ENCODE data around the gene TMEM163. TPM values are rescaled to one million over a fixed set of nuclear protein-coding genes. Genes with fewer than 3 reads are reported as not detected.

Gene TMEM163
- total RNA-seq, 1 donor from 2014 or later = 0.18 TPM

- H3K27ac Mint-ChIP-seq (ENCODE audit: unreplicated experiment) = no peak overlapping the region
These were observed 186.3 kb downstream of the TMEM163 start for GRCh38 chr2:134532537-134532936.

GRCh38 chr2:134527381-134527780 is 191.4 kb downstream of the TMEM163 start:
- Histone ChIP-seq H3K27ac (ENCODE audit: low read depth, low read length) (no peak overlapping the region), H3K9ac (ENCODE audit: low read length) (no peak overlapping the region), H3K4me2 (ENCODE audit: low read length) (no peak overlapping the region), H3K36me3 (ENCODE audit: insufficient read depth, low read length) (no peaks in the 10 kb centered on the region), H3K4me1 (ENCODE audit: insufficient read depth, low read length) (peaks cover 2% of the 10 kb centered on the region), H4K20me1 (ENCODE audit: insufficient read depth, low read length) (no peaks in the 10 kb centered on the region), H3K4me3 (ENCODE audit: insufficient read depth, low read depth, low read length) (no peak overlapping the region), H3K27me3 (ENCODE audit: insufficient read depth, low read length) (peaks cover 2% of the 10 kb centered on the region), H2AFZ (ENCODE audit: low read depth, low read length) (no peak overlapping the region), H3K79me2 (ENCODE audit: insufficient read depth, low read length) (no peaks in the 10 kb centered on the region), H3K9me3 (ENCODE audit: insufficient read depth, low read depth, low read length) (no peaks in the 10 kb centered on the region)
- H3K4me3 Mint-ChIP-seq (ENCODE audit: unreplicated experiment) = no peak overlapping the region
- H3K4me1 Mint-ChIP-seq (ENCODE audit: low read depth, unreplicated experiment) = peaks cover 10% of the 10 kb centered on the region
- TF ChIP-seq CTCF (IDR thresholded peaks at IDR 0.05; ENCODE audit: insufficient read depth, low read depth, low read length) = no peak
- TF ChIP-seq EZH2 (IDR thresholded peaks at IDR 0.05; ENCODE audit: insufficient read depth, low read length) = no peak
- no peak for FAIRE-seq
- H3K27ac Mint-ChIP-seq (ENCODE audit: unreplicated experiment) = no peak overlapping the region
- no peak for DNase-seq (ENCODE audit: low read depth)
- no peaks in the 10 kb centered on the region for H3K27me3 Mint-ChIP-seq (ENCODE audit: low read depth, unreplicated experiment)
- H3K9me3 Mint-ChIP-seq (ENCODE audit: unreplicated experiment) = no peaks in the 10 kb centered on the region
- H3K36me3 Mint-ChIP-seq (ENCODE audit: low read depth, unreplicated experiment) = no peaks in the 10 kb centered on the region

More at GRCh38 chr2:134532537-134532936, 186.3 kb downstream of the TMEM163 start:
- H3K9me3 ChIP-seq (ENCODE audit: insufficient read depth, low read depth, low read length) = no peaks in the 10 kb centered on the region
- H3K79me2 ChIP-seq (ENCODE audit: insufficient read depth, low read length) = no peaks in the 10 kb centered on the region
- FAIRE-seq = no peak
- no peaks in the 10 kb centered on the region for H4K20me1 ChIP-seq (ENCODE audit: insufficient read depth, low read length)
- TF ChIP-seq CTCF (IDR thresholded peaks at IDR 0.05; ENCODE audit: insufficient read depth, low read depth, low read length) (no peak), EZH2 (IDR thresholded peaks at IDR 0.05; ENCODE audit: insufficient read depth, low read length) (no peak)
- no peak overlapping the region for H2AFZ ChIP-seq (ENCODE audit: low read depth, low read length)
- no peak overlapping the region for H3K4me2 ChIP-seq (ENCODE audit: low read length)
- no peaks in the 10 kb centered on the region for H3K36me3 Mint-ChIP-seq (ENCODE audit: low read depth, unreplicated experiment)
- no peak overlapping the region for H3K9ac ChIP-seq (ENCODE audit: low read length)
- H3K27me3 Mint-ChIP-seq (ENCODE audit: low read depth, unreplicated experiment) = no peaks in the 10 kb centered on the region
- H3K4me3 ChIP-seq (ENCODE audit: insufficient read depth, low read depth, low read length) = no peak overlapping the region
- peaks cover 5% of the 10 kb centered on the region for H3K4me1 Mint-ChIP-seq (ENCODE audit: low read depth, unreplicated experiment)
- no peaks in the 10 kb centered on the region for H3K4me1 ChIP-seq (ENCODE audit: insufficient read depth, low read length)
- DNase-seq (ENCODE audit: low read depth) = no peak
- no peaks in the 10 kb centered on the region for H3K27me3 ChIP-seq (ENCODE audit: insufficient read depth, low read length)
- H3K4me3 Mint-ChIP-seq (ENCODE audit: unreplicated experiment) = no peak overlapping the region
- no peaks in the 10 kb centered on the region for H3K36me3 ChIP-seq (ENCODE audit: insufficient read depth, low read length)
- H3K9me3 Mint-ChIP-seq (ENCODE audit: unreplicated experiment) = no peaks in the 10 kb centered on the region
- no peak overlapping the region for H3K27ac ChIP-seq (ENCODE audit: low read depth, low read length)

GRCh38 chr2:134522496-134523455 is 196.0 kb downstream of the TMEM163 start:
- Histone ChIP-seq H3K4me2 (ENCODE audit: low read length) (no peak overlapping the region), H3K9me3 (ENCODE audit: insufficient read depth, low read depth, low read length) (no peaks in the 10 kb centered on the region), H3K27me3 (ENCODE audit: insufficient read depth, low read length) (peaks cover 2% of the 10 kb centered on the region), H3K4me1 (ENCODE audit: insufficient read depth, low read length) (peaks cover 2% of the 10 kb centered on the region), H3K79me2 (ENCODE audit: insufficient read depth, low read length) (no peaks in the 10 kb centered on the region), H3K36me3 (ENCODE audit: insufficient read depth, low read length) (no peaks in the 10 kb centered on the region), H4K20me1 (ENCODE audit: insufficient read depth, low read length) (no peaks in the 10 kb centered on the region), H2AFZ (ENCODE audit: low read depth, low read length) (no peak overlapping the region), H3K27ac (ENCODE audit: low read depth, low read length) (no peak overlapping the region), H3K4me3 (ENCODE audit: insufficient read depth, low read depth, low read length) (no peak overlapping the region), H3K9ac (ENCODE audit: low read length) (no peak overlapping the region)
- Mint-ChIP-seq H3K9me3 (ENCODE audit: unreplicated experiment) (no peaks in the 10 kb centered on the region), H3K36me3 (ENCODE audit: low read depth, unreplicated experiment) (no peaks in the 10 kb centered on the region), H3K27ac (ENCODE audit: unreplicated experiment) (no peak overlapping the region), H3K4me3 (ENCODE audit: unreplicated experiment) (no peak overlapping the region), H3K4me1 (ENCODE audit: low read depth, unreplicated experiment) (peaks cover 9% of the 10 kb centered on the region), H3K27me3 (ENCODE audit: low read depth, unreplicated experiment) (peaks cover 2% of the 10 kb centered on the region)
- TF ChIP-seq EZH2 (IDR thresholded peaks at IDR 0.05; ENCODE audit: insufficient read depth, low read length) (no peak), CTCF (IDR thresholded peaks at IDR 0.05; ENCODE audit: insufficient read depth, low read depth, low read length) (no peak)
- FAIRE-seq = no peak
- DNase-seq (ENCODE audit: low read depth) = no peak

All from astrocyte (in vitro differentiated cells and primary cell).